Lower lobe of right lung (tissue), 2 donors: ENCODE data around the gene PCDH1. TPM values are rescaled to one million over a fixed set of nuclear protein-coding genes. Genes with fewer than 3 reads are reported as not detected.

ENCODE experiments used
- ATAC-seq, 2 donors: fragments of 200-7000 bp; cut with Tn5 transposase; one replicate each; pipeline ENCODE4 v1.9.1; 2020 to 2022; ENCODE audit warnings: mild to moderate bottlenecking in 2 of 2, moderate library complexity in 2 of 2
- DNase-seq: peaks from one replicate; pipeline ENCODE4 v3.0.0-alpha.2; 2020
- H3K27ac ChIP-seq: fragments of 200-600 bp; one replicate; pipeline ENCODE4 v1.8.0; 2022
- H3K27me3 ChIP-seq: fragments of 200-600 bp; one replicate; pipeline ENCODE4 v1.8.0; 2022; ENCODE audit warnings: low read depth
- H3K36me3 ChIP-seq: fragments of 200-600 bp; one replicate; pipeline ENCODE4 v1.8.0; 2022; ENCODE audit warnings: mild to moderate bottlenecking
- H3K4me1 ChIP-seq: fragments of 200-600 bp; one replicate; pipeline ENCODE4 v1.8.0; 2022
- H3K4me3 ChIP-seq: fragments of 200-600 bp; one replicate; pipeline ENCODE4 v1.8.0; 2022; ENCODE audit warnings: mild to moderate bottlenecking
- H3K9me3 ChIP-seq: fragments of 200-600 bp; one replicate; pipeline ENCODE4 v1.8.0; 2022
- CTCF ChIP-seq: fragments of 200-600 bp; IDR thresholded peaks from one replicate; pipeline ENCODE4 v1.8.0; 2022; ENCODE audit warnings: antibody characterized with exemption, mild to moderate bottlenecking
- intact Hi-C: fragments of 100-400 bp; cut with DNase I; formaldehyde crosslinking; loops from one replicate; pipeline ENCODE4 v1.11.0; 2022
- total RNA-seq: library from RNA; stranded (reverse); fragmentation: NEBNext Ultra II Directional; extraction: Animal tissue kit (Norgen Biotek cat#: 25700); gene quantifications from one replicate; pipeline ENCODE4 v1.2.1, GENCODE V29; 2021
- donor health status: DM: no; HTN: yes; CAD: no; lungs with severe emphysema.

PCDH1 gene
- total RNA-seq, 1 donor from 2014 or later = 55.7 TPM

GRCh38 chr5:141845371-141845851, 32.8 kb downstream of the PCDH1 start:
- no peaks in the 10 kb centered on the region for H3K36me3 ChIP-seq
- TF ChIP-seq CTCF = no peak
- intact Hi-C loops = no loop called here
- no peak overlapping the region for H3K4me3 ChIP-seq
- ATAC-seq (no peak), DNase-seq (no peak)
- H3K9me3 ChIP-seq = no peaks in the 10 kb centered on the region
- peaks cover 67% of the 10 kb centered on the region for H3K4me1 ChIP-seq
- no peak overlapping the region for H3K27ac ChIP-seq
- no peaks in the 10 kb centered on the region for H3K27me3 ChIP-seq

GRCh38 chr5:141844414-141845097, 33.7 kb downstream of the PCDH1 start:
- Histone ChIP-seq H3K9me3 (no peaks in the 10 kb centered on the region), H3K4me1 (peaks cover 71% of the 10 kb centered on the region), H3K27ac (peak overlapping the region; percentile 72), H3K27me3 (no peaks in the 10 kb centered on the region), H3K4me3 (no peak overlapping the region), H3K36me3 (no peaks in the 10 kb centered on the region)
- no peak for ATAC-seq
- TF ChIP-seq CTCF = no peak
- no peak for DNase-seq
- intact Hi-C loops = no loop called here

- Histone ChIP-seq H3K4me3 (no peak overlapping the region), H3K36me3 (no peaks in the 10 kb centered on the region), H3K27ac (peak overlapping the region; percentile 72), H3K9me3 (no peaks in the 10 kb centered on the region), H3K27me3 (no peaks in the 10 kb centered on the region), H3K4me1 (peaks cover 66% of the 10 kb centered on the region)
- intact Hi-C loops = no loop called here
- no peak for DNase-seq
- peak in 1 of 2 donors; percentile 41 for ATAC-seq
- TF ChIP-seq CTCF = no peak
Measured at GRCh38 chr5:141843156-141843927, 34.9 kb downstream of the PCDH1 start.

DNA sequence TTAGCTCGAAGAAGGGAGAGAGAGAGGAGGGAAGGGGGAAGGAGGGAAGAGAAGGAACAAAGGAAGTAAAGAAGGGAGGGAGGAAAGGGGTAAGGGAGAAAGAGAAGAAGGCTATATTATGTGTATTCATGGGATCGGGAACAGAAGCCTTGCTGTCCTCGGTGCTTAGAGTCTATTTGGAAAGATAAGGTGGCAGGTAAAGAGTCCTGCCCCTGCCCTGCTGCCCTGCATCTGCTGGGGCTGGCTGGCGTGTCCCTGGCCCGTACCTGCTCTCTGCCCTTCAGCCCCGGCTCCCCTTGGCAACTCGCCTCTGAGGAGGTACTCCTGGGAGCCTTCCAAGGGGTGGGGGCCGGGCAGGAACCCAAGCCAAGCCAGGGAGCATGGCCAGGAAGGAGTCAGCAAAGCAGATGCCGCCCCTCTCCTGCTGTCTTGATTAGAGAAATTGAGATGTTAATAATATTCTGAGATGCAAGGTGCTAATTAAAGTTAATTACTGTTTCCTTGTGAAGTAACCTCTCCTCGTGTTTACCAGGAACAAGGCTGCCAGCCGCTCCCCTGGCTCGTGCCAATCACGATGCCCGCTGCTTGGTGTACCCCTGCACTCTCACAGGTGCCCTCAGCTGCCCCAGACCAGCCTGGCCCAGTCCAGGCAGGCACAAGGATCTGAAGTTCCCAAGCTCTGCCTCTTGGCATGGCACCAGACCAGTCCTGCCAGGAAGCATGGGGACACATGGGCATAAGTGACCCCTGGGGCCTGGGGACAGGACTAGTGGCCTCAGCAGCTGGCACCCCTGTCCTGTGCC, 36.6 kb downstream of the PCDH1 start:
- ATAC-seq = peak; percentile 73 to 75
- Histone ChIP-seq H3K4me3 (no peak overlapping the region), H3K27ac (peak overlapping the region; percentile 75), H3K36me3 (no peaks in the 10 kb centered on the region), H3K4me1 (peaks cover 67% of the 10 kb centered on the region), H3K27me3 (no peaks in the 10 kb centered on the region), H3K9me3 (no peaks in the 10 kb centered on the region)
- DNase-seq = peak; percentile 77
- TF ChIP-seq CTCF = no peak
- intact Hi-C loops = no loop called here

- ATAC-seq (no peak), DNase-seq (no peak)
- Histone ChIP-seq H3K4me1 (peaks cover 68% of the 10 kb centered on the region), H3K4me3 (no peak overlapping the region), H3K27me3 (no peaks in the 10 kb centered on the region), H3K36me3 (no peaks in the 10 kb centered on the region), H3K27ac (peak overlapping the region; percentile 75), H3K9me3 (no peaks in the 10 kb centered on the region)
- intact Hi-C loops = no loop called here
- TF ChIP-seq CTCF = no peak
Measured at GRCh38 chr5:141840826-141841360, 37.3 kb downstream of the PCDH1 start.
